ENCODE measurements around the gene IRF2BPL.
A peak's percentile ranks its signal among the peaks of the same experiment; 100 is the strongest.
"Not testable (repeated sequence)": the region's sequence is repeated elsewhere in the genome, so short reads cannot be mapped to it uniquely, and the experiment has no call there.

IRF2BPL gene

DNA sequence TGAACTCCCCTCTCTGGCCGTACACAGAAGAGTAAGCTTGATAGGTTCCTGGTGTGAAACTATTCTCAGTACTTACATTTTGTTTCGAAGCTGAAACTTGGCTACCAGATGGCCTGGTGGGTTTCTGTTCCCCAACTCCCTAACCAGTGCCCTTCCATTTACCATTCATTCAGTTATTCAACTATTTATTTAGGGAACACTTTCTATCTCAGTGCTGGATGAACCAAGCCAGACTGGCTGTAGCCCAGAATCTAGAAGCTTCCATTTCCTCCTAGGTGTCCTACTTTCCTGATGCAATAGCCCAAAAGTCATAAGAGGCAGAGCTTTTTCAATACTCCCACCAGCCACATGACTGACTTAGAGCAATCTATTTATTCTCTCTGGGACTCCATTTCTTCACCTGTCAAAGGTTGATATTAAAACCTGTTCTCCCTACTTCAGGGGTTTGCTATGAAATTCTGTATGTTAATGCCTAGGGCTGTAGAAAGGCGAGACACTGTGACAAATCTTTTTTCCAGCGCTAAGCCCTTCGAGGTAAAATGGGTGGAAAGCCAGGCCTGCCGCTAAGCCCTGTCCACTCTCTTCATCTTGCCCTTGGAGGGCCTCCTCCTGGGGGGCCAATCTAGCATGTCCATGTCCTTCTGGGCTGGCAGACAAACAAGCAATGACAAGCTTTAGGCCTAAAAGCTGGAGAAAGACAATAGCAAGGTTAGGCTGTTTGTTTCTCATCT lies 8.1 kb upstream of the IRF2BPL start:
- no peak for DNase-seq (ENCODE audit: low read depth in 2 of 2, low spot score in 1 of 2)

DNA sequence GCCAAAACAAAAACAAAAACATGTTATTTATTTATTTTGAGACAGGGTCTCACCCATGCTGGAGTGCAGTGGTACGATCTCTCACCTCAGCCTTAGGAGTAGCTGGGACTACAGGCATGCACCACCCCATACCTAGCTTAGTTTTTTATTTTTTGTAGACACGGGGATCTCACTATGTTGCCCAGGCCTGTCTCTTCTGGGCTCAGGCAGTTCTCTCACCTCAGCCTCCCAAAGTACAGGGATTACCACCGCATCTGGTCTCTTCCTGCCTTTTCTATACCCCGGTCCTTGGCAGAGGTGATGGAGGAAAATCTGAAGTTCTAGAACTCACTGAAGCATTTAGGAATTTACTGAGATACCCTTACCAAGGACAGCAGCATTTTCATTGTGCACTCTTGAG lies 6.8 kb upstream of the IRF2BPL start:
- no peak for DNase-seq (ENCODE audit: low read depth in 2 of 2, low spot score in 1 of 2)

DNA sequence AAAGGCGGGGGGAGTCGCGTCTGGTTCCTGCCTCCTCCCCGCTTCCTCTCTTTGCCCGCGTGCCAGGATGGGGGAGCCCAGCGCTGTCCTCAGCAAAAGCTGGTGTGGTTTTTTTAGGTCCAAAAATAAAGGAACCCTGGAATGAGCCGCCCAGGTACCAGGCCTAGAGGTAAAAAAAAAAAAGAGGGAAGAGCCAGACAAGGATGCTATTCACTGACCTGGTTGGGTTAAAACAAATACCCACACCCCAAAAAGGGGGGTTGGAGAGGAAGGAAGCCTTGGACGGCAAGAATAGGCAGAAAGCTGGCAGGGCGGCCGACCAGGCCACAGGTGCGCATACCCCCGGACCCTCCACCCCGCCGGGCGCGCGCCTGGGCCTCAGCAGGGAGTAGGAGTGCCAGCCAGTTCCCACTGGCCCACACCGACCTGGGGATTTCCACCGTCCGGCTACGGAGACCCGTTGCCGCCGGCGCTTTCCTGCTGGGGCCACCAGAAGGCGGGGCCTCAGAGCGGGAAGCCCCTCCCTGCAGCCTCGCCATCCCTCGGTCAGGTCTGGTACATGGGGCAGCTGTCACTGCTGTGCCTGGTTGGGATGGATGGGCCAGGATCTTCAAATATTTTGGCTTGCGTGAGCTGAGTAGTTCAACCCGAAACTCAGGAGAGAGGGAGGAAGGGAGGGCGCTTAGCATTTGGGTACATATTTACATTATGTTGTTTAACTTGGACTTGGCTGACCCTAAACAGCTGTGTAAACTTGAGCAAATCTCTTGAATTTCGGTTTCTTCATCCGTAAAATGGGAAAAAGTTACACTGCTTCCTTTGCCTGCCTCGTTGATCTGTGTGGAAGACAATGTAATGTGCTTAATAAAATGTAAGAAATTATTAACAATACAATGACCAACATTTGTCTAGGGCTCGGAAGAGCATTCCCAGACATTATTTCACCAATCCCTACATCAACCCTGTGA lies 5.4 kb upstream of the IRF2BPL start:
- peak in 1 of 2 donors; percentile 58 for DNase-seq (ENCODE audit: low read depth in 2 of 2, low spot score in 1 of 2)

GRCh38 chr14:77032844-77033621 lies 4.5 kb upstream of the IRF2BPL start:
- DNase-seq (ENCODE audit: low read depth in 2 of 2, low spot score in 1 of 2) = peak; percentile 44 to 61

DNA sequence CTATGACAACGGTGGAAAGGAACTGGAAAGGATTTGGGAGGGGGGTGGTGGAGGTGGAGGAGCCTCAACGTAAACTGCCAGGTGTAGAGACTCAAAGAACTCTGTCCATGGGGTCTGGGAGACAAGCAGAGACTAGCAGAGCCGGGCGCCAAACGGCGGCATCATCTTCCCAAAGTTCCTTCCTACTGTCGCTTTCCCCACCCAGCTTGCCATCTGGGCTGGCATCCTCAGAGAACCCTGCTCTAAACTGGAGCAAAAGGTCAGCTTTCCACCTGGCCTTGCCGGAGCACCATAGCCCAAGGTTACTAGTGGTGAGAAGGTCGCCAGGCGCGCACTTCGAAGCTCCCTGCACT lies 4.0 kb upstream of the IRF2BPL start:
- no peak for DNase-seq (ENCODE audit: low read depth in 2 of 2, low spot score in 1 of 2)

- DNase-seq (ENCODE audit: low read depth in 2 of 2, low spot score in 1 of 2) = no peak
These were observed 3.4 kb upstream of the IRF2BPL start for GRCh38 chr14:77031759-77032490.

DNA sequence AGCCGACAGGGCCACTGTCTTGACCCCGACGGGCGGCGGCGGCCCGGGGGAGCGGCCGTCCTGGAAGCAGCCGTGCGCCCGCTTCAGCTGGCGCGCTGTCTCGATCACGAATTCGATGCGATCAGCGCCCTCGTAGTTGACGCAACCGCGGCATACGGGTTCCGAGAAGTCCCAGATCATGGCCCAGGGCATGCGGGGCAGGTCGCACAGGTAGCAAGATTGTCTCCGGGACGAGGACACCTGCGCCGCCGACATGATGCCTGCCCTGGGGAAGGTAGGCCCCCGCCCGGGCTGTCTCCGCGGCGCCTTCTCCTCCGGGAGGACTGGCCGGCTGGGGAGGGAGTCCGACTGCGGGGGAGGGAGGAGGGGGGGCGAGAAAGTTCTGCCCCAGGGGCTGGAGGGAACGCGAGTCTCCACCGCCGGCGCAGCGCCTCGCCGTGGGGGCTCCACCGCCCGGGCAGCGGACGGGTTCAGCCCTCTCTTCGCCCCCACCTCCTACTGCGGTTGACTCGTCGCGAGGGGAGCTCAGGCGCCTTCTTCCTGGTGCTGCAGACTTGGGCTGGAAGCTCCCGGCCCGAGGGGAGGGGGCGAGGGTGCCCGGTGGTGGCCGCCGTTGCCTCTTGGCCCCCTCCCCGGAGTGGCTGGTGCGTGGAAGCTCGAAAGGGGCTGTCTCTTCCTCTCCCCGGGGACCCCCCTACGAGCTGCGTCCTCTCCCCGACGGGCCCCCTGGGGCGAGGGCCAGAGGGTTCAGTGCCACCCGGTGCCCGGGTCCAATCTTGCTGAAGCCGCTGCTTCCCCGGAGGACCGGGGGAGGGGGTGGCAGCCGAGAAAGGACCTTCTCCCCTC lies 747 bp downstream of the IRF2BPL start:
- peak in 1 of 2 donors; percentile 38 for DNase-seq (ENCODE audit: low read depth in 2 of 2, low spot score in 1 of 2)

GRCh38 chr14:77026930-77027537 lies 1.5 kb downstream of the IRF2BPL start:
- DNase-seq (ENCODE audit: low read depth in 2 of 2, low spot score in 1 of 2) = peak in 1 of 2 donors; percentile 44

- no peak for DNase-seq (ENCODE audit: low read depth in 2 of 2, low spot score in 1 of 2)
These were observed 2.2 kb downstream of the IRF2BPL start for GRCh38 chr14:77026166-77026929.

GRCh38 chr14:77025744-77026165 lies 2.8 kb downstream of the IRF2BPL start:
- DNase-seq (ENCODE audit: low read depth in 2 of 2, low spot score in 1 of 2) = no peak

DNA sequence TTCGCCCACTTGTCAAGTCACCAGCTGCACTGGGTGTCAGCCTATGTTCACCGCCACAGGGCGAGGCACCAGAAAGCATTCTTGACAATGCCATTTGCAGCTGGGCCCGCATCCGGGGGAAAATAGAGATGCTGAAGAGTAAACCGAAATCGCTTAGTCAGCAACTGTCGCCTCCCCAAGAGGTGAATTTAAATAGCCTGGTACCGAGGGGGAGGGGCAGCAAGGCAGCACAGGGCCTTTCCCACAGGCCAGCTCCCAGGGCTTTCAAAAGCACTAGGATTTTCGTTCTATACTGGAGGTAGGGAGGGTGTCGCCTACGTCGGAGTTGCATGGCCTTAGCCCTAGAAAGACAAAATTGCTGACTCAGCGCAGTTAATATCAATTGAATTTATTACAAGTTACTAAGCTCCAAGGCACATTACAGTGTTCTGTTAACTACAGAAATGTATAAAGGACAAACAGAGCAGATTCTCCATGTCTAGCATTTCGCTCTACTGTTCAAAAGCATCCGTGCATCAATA lies 4.3 kb downstream of the IRF2BPL start:
- peak in 1 of 2 donors; percentile 32 for DNase-seq (ENCODE audit: low read depth in 2 of 2, low spot score in 1 of 2)

DNA sequence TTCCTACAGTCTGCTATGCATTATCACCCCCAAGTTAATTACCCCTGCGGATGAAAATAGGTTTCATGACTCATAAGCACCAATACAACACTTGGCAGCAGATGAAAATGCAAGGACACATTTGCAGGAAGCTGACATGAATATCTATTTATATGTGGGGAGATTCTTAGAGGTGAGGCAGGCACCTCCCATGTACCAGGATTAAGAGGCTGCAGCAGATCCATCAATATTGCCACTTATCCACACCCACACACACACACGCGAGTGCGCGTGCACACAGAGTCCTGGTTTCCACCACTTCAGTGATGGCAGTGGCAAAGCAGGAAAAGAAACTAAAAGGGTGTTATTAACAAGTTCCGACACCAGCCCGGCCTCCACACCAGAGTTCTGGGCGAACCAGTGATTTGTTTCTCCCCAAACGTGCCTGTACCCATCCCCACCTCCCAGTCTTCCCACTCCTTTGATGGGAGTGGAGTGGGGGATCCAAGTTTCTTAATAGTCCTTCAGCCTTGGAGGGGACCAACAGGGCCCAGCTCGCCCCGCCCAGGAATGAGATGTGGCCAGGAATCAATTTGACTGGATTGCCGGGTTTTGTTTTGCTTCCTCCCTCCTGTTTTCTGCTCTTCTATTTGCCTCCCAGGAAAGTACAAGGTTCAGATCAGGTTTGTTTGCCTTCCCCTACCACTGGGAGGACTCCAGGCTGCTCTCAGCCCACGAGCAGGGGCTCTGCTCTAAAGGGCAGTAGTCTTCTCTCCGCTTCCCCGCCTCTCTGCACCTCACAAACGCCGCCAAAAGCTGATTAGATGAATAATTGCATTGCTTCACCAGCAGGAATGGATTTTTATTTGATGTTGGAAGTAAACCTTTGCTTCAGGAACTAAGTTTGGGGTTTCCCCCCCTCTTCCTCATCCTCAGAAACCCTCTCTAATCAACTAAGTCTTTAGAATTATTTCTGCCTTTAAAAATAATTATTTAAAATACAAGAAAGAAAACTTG lies 5.2 kb downstream of the IRF2BPL start:
- no peak for DNase-seq (ENCODE audit: low read depth in 2 of 2, low spot score in 1 of 2)

DNA sequence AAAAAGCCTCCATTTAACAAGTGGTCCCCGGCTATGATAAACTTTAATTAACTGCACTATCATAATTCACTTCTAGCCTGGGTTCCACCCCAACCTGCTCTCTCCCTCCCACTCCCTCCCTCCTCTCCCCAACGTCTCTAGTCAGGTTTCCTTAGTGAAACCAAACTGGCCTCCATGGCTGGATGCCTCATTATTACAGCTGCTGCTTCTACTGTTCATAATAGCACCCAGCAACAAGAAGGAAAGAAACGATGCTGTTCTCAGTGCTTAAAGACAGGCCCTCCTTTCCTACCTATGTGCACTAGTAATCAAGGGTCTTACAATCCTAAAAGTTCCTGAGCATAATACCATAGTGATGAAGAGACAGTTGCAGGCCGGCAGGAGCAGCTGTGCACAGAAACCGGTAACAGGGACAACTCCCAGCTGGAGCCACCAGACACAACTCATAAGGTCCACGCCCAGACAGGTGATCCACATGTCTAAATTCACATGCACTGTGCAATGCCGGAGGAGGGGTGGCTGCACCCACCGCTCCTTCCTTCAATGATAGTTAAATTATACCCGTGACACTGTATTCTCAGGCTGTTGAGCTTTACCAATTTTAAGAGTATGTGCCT lies 6.2 kb downstream of the IRF2BPL start:
- no peak for DNase-seq (ENCODE audit: low read depth in 2 of 2, low spot score in 1 of 2)

DNA sequence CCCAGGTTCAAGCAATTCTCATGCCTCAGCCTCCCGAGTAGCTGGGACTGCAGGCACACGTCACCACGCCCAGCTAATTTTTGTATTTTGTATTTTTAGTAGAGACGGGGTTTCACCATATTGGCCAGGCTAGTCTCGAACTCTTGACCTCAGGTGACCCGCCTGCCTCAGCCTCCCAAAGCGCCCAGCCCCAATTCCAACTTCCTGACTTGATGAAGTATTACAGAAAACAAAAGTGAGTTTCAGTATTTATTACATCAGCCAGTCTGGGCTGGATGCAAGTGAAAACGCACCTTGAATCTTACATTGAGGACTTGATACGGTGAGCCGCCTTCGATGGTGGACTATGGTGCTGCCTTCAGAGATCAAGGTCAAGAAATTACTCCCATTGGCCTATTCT lies 7.1 kb downstream of the IRF2BPL start:
- not testable (repeated sequence) for DNase-seq (ENCODE audit: low read depth in 2 of 2, low spot score in 1 of 2)

DNA sequence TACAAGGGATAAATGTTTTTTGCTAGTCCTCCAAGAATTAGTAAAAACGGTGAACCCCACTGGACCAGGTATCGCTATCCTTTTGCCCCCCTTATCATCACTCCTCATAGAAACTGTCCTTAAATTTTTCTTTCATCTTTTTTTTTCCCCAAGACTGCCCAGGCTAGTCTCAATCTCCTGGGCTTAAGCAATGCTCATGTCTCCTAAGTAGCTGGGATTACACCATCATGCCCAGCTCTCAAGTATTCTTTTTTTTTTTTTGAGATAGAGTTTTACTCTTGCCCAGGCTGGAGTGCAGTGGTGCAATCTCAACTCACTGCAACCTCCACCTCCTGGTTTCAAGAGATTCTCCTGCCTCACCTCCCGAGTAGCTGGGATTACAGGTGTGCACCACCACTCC lies 9.7 kb downstream of the IRF2BPL start:
- DNase-seq (ENCODE audit: low read depth in 2 of 2, low spot score in 1 of 2) = no peak

DNA sequence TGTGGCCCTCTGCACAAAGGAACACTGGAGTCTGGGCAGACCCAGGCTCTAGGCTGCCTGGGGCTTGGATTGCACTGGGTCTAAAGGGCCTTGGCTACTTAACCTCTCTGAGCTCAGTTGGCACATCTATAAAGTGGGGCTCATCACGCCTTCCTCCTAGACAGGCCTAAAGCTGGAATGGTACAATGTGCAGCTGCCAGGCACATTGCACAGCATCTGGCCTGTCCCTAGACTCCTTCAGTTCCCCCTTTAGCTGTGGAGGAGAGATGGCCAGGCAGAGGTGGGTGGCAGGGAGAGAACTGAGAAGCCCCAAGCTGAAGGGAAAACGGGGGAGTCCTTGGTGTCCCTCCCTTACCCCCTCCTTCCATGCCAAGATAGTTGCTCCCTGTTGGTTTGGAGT lies 10.8 kb downstream of the IRF2BPL start:
- DNase-seq (ENCODE audit: low read depth in 2 of 2, low spot score in 1 of 2) = no peak

DNA sequence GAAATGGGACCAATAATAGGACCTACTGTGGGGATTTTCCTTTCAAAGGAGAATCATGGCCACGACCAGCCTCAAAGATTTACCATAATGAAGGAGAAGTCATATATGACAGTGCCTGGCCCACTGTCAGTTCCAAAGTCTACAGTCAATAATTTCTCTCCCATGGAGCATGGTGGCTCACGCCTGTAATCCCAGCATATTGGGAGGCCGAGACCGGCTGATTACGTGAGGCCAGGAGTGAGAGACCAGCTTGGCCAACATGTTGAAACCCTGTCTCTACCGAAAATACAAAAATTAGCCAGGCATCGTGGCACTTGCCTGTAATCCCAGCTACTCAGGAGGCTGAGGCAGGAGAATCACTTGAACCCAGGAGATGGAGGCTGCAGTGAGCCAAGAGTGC lies 13.8 kb downstream of the IRF2BPL start:
- no peak for DNase-seq (ENCODE audit: low read depth in 2 of 2, low spot score in 1 of 2)

All from stimulated activated CD8-positive, alpha-beta memory T cell treated with anti-CD3 and anti-CD28 coated beads, Interleukin-4, amount 100 ng/mL, for 1 hour (primary cell).